Kidney (tissue), 14 donors: Measurements from ENCODE around the gene AKR1B15. TPM values are rescaled to one million over a fixed set of nuclear protein-coding genes. Genes with fewer than 3 reads are reported as not detected.

Experiments
- DNase-seq, 5 donors: peaks; one replicate each; pipeline ENCODE4 v3.0.0-alpha.2; 2013 to 2020
- FAIRE-seq: peaks from 2 replicates; lab custom pipeline; 2012; peaks lifted over from hg19 to GRCh38; lab: Jason Lieb, UNC
- H3K27ac ChIP-seq, 2 donors: one replicate each; pipeline ENCODE4 v1.7.0; 2013; ENCODE audit warnings: low read depth in 2 of 2, low read length in 2 of 2, inconsistent platforms in 1 of 2
- H3K27me3 ChIP-seq: one replicate; pipeline ENCODE4 v1.7.1; 2013; ENCODE audit warnings: low read length, inconsistent platforms; ENCODE audit not compliant: control insufficient read depth, insufficient read depth
- H3K36me3 ChIP-seq, 3 donors: one replicate each; pipeline versions ENCODE4 v1.7.0 to v1.7.1; 2013; ENCODE audit warnings: low read length in 3 of 3, control low read depth in 1 of 3, inconsistent platforms in 1 of 3; ENCODE audit not compliant: insufficient read depth in 3 of 3, control insufficient read depth in 2 of 3
- H3K4me1 ChIP-seq, 3 donors: one replicate each; pipeline versions ENCODE4 v1.7.0 to v1.7.1; 2013; ENCODE audit warnings: low read length in 3 of 3, inconsistent platforms in 1 of 3, low read depth in 1 of 3; ENCODE audit not compliant: control insufficient read depth in 2 of 3, insufficient read depth in 2 of 3
- H3K4me3 ChIP-seq, 3 donors: one replicate each; pipeline versions ENCODE4 v1.7.0 to v1.8.1; 2013; ENCODE audit warnings: low read length in 3 of 3, control low read depth in 1 of 3, inconsistent platforms in 1 of 3
- H3K9ac ChIP-seq, 3 donors: one replicate each; pipeline versions ENCODE4 v1.7.0 to v1.7.1; 2013; ENCODE audit warnings: low read length in 3 of 3, control low read depth in 1 of 3, inconsistent platforms in 1 of 3
- H3K9me3 ChIP-seq, 3 donors: one replicate each; pipeline versions ENCODE4 v1.7.0 to v1.7.1; 2013; ENCODE audit warnings: low read length in 3 of 3, control low read depth in 1 of 3, inconsistent platforms in 1 of 3; ENCODE audit not compliant: control insufficient read depth in 2 of 3, insufficient read depth in 1 of 3
- CTCF ChIP-seq: IDR thresholded peaks from 3 replicates; pipeline ENCODE4 v1.5.1; 2012; ENCODE audit warnings: mild to moderate bottlenecking, moderate library complexity, borderline replicate concordance; ENCODE audit not compliant: insufficient read depth; ENCODE audit errors: extremely low read depth
- intact Hi-C: fragments of 100-400 bp; cut with DNase I; formaldehyde crosslinking; loops from one replicate; pipeline ENCODE4 v1.11.1; 2022
- polyA plus RNA-seq: library from polyadenylated mRNA; stranded (reverse); fragments of 350-450 nt; fragmentation: Illumina TruSeq; extraction: RNeasy Lipid Tissue Mini Kit (QIAGEN cat#74804); gene quantifications from one replicate; pipeline ENCODE4 v1.2.3, GENCODE V29; 2014; ENCODE audit warnings: low read depth, low replicate concordance; ENCODE audit not compliant: insufficient read depth
- total RNA-seq: library from RNA; stranded (reverse); fragmentation: NEBNext Ultra II Directional; extraction: Animal tissue kit (Norgen Biotek cat#: 25700); gene quantifications from one replicate; pipeline ENCODE4 v1.2.1, GENCODE V29; 2021
- donor health status: control.
- donor health status: control.
- donor health status: control.
- donor health status: control.
- donor health status: control.
- donor health status: DM: yes; HTN: yes; CAD: no.
- donor health status: Normal renal cell carcinoma (clear cell type).

Gene AKR1B15
- total and polyA plus RNA-seq, 2 donors from 2014 or later, result not detected

- H3K36me3 ChIP-seq, result no peaks in the 10 kb centered on the region
- no peak overlapping the region for H3K9ac ChIP-seq
- H3K9me3 ChIP-seq, result peaks cover 0 to 2% (median 0%) of the 10 kb centered on the region in 3 donors
- intact Hi-C loops, result no loop called here
- H3K4me3 ChIP-seq, result no peak overlapping the region
- DNase-seq (no peak), FAIRE-seq (no peak)
- no peaks in the 10 kb centered on the region for H3K4me1 ChIP-seq
- no peak for TF ChIP-seq CTCF
- no peak overlapping the region for H3K27ac ChIP-seq
- H3K27me3 ChIP-seq, result no peaks in the 10 kb centered on the region
Observed at GRCh38 chr7:134571746-134572461, 23.0 kb downstream of the AKR1B15 start.

GRCh38 chr7:134574322-134574721 lies 25.4 kb downstream of the AKR1B15 start:
- H3K9ac ChIP-seq, result no peak overlapping the region
- H3K27ac ChIP-seq, result no peak overlapping the region
- no peaks in the 10 kb centered on the region for H3K36me3 ChIP-seq
- peaks cover 0 to 2% (median 0%) of the 10 kb centered on the region in 3 donors for H3K9me3 ChIP-seq
- no peak for TF ChIP-seq CTCF
- H3K4me1 ChIP-seq, result no peaks in the 10 kb centered on the region
- DNase-seq (peak in 1 of 5 donors; percentile 14), FAIRE-seq (no peak)
- intact Hi-C loops, result no loop called here
- H3K4me3 ChIP-seq, result no peak overlapping the region
- H3K27me3 ChIP-seq, result no peaks in the 10 kb centered on the region

GRCh38 chr7:134584290-134584689 lies 35.4 kb downstream of the AKR1B15 start:
- no peak for FAIRE-seq
- Histone ChIP-seq H3K4me1 (no peaks in the 10 kb centered on the region), H3K9me3 (no peaks in the 10 kb centered on the region), H3K9ac (no peak overlapping the region), H3K4me3 (no peak overlapping the region), H3K27me3 (no peaks in the 10 kb centered on the region), H3K27ac (no peak overlapping the region), H3K36me3 (no peaks in the 10 kb centered on the region)
- DNase-seq, result no peak
- TF ChIP-seq CTCF, result no peak
- intact Hi-C loops, result no loop called here
